Ascending aorta (tissue), 2 donors: Measurements from ENCODE around the gene DMAP1. TPM values are rescaled to one million over a fixed set of nuclear protein-coding genes. Genes with fewer than 3 reads are reported as not detected.

Experiments used
- DNase-seq, 2 donors: peaks; one replicate each; pipeline ENCODE4 v3.0.0-alpha.2; 2019; ENCODE audit warnings: low spot score in 2 of 2
- H3K27ac ChIP-seq, 2 donors: fragments of 200-600 bp; sonication (generic); one replicate each; pipeline ENCODE4 v1.5.1; 2016 to 2017; ENCODE audit warnings: mild to moderate bottlenecking in 1 of 2
- H3K27me3 ChIP-seq: fragments of 200-600 bp; sonication (generic); one replicate; pipeline ENCODE4 v1.5.1; 2017
- H3K36me3 ChIP-seq, 2 donors: fragments of 200-600 bp; sonication (generic); one replicate each; pipeline ENCODE4 v1.5.1; 2016
- H3K4me1 ChIP-seq, 2 donors: fragments of 200-600 bp; sonication (generic); one replicate each; pipeline ENCODE4 v1.5.1; 2016 to 2017; ENCODE audit warnings: mild to moderate bottlenecking in 1 of 2
- H3K4me3 ChIP-seq, 2 donors: fragments of 200-600 bp; sonication (generic); one replicate each; pipeline ENCODE4 v1.5.1; 2016 to 2017; ENCODE audit warnings: mild to moderate bottlenecking in 1 of 2
- H3K9me3 ChIP-seq, 2 donors: fragments of 200-600 bp; sonication (generic); one replicate each; pipeline ENCODE4 v1.5.1; 2016
- intact Hi-C: fragments of 100-400 bp; cut with DNase I; formaldehyde crosslinking; loops from one replicate; pipeline ENCODE4 v1.15.1; 2023
- total RNA-seq: library from RNA; depleted of rRNA; stranded (reverse); fragments of >200 nt; gene quantifications from one replicate; pipeline ENCODE4 v1.1.0, GENCODE V29; 2016
- TF ChIP-seq, protein P1 (sequence below), 3 experiments: fragments of 200-600 bp in 2 of 3; fragments of 450-650 bp in 1 of 3; sonication (generic) in 2 of 3; IDR thresholded peaks; one replicate each; pipeline ENCODE4 v1.5.1; 2016 to 2019; ENCODE audit warnings: antibody characterized with exemption in 3 of 3, mild to moderate bottlenecking in 1 of 3, moderate library complexity in 1 of 3

DMAP1 gene
- total RNA-seq, 1 donor from 2014 or later = 42.7 TPM

DNA sequence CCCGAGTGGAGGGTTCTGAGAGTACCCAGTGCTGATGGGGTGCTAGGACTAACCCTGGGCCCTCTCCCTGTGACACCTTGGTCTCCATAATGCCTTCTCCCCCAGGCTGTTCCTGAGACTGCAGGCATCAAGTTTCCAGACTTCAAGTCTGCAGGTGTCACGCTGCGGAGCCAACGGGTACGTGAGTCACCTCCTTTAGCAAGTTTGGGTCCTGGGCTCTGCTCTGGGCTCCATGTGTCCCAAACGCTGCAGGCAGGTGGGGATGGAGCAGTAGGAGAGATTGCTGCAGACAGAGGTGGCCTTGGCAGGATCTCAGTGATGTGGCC, 6.0 kb downstream of the DMAP1 start:
- no peak for DNase-seq
- Histone ChIP-seq H3K36me3 (peaks cover 42 to 63% of the 10 kb centered on the region in 2 donors), H3K27ac (no peak overlapping the region), H3K4me1 (no peaks in the 10 kb centered on the region), H3K9me3 (no peaks in the 10 kb centered on the region), H3K27me3 (no peaks in the 10 kb centered on the region), H3K4me3 (no peak overlapping the region)
- intact Hi-C loops = loop anchor here (5.0 to 10.0 kb wide), 3 partner anchors 128 to 456 kb away; partner anchors contain the start of genes ARMH1 and TMEM53
- TF ChIP-seq, protein P1, sequence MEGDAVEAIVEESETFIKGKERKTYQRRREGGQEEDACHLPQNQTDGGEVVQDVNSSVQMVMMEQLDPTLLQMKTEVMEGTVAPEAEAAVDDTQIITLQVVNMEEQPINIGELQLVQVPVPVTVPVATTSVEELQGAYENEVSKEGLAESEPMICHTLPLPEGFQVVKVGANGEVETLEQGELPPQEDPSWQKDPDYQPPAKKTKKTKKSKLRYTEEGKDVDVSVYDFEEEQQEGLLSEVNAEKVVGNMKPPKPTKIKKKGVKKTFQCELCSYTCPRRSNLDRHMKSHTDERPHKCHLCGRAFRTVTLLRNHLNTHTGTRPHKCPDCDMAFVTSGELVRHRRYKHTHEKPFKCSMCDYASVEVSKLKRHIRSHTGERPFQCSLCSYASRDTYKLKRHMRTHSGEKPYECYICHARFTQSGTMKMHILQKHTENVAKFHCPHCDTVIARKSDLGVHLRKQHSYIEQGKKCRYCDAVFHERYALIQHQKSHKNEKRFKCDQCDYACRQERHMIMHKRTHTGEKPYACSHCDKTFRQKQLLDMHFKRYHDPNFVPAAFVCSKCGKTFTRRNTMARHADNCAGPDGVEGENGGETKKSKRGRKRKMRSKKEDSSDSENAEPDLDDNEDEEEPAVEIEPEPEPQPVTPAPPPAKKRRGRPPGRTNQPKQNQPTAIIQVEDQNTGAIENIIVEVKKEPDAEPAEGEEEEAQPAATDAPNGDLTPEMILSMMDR (IDR thresholded peaks at IDR 0.05) = no peak

DNA sequence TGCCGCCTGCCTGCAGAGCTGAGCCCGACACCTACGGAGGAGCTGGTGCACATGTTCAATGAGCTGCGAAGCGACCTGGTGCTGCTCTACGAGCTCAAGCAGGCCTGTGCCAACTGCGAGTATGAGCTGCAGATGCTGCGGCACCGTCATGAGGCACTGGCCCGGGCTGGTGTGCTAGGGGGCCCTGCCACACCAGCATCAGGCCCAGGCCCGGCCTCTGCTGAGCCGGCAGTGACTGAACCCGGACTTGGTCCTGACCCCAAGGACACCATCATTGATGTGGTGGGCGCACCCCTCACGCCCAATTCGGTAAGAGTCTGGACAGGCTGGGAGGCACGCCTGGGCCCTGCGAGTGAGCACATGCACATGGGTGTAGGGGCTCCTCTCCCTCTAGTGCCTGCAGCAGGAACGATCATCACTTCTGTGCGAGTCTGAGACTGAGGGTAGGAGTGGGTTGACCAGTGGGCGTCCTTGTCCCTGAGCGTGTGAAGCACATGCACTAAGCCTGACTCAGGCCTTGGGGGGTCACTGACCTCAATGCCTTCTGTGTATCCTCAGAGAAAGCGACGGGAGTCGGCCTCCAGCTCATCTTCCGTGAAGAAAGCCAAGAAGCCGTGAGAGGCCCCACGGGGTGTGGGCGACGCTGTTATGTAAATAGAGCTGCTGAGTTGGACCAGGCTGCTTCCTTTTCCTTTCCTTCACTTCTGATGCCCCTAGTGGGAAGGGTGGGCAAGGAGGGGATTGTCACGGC, 6.9 kb downstream of the DMAP1 start:
- Histone ChIP-seq H3K36me3 (peaks cover 42 to 55% of the 10 kb centered on the region in 2 donors), H3K27me3 (no peaks in the 10 kb centered on the region), H3K27ac (no peak overlapping the region), H3K4me1 (no peaks in the 10 kb centered on the region), H3K9me3 (no peaks in the 10 kb centered on the region), H3K4me3 (no peak overlapping the region)
- DNase-seq = no peak
- TF ChIP-seq, protein P1 (IDR thresholded peaks at IDR 0.05) = no peak
- intact Hi-C loops = loop anchor here (5.0 kb wide), 1 partner anchor 362 kb away; no protein-coding TSS in a partner anchor

DNA sequence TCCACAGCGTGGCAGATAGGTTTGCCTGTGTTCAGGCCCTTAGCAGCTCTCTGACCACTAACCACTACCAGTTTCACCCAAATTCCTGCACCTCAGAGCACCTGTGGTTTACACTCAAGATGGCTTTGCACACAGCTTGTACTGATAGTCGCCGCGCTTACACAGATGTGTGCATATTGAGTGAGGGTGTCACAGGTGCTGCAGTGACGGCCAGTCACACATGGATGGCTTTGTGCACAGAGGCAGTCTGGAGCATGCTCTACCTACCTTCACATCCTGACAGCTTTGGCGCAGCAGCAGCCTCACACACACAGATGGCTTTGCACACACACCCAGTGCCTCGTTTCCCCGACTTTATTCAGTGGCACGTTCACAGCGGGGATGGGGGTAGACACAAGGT, 7.5 kb downstream of the DMAP1 start:
- intact Hi-C loops = loop anchor here (5.0 kb wide), 1 partner anchor 362 kb away; no protein-coding TSS in a partner anchor
- no peaks in the 10 kb centered on the region for H3K9me3 ChIP-seq
- DNase-seq = no peak
- no peaks in the 10 kb centered on the region for H3K27me3 ChIP-seq
- H3K27ac ChIP-seq = no peak overlapping the region
- TF ChIP-seq, protein P1 (IDR thresholded peaks at IDR 0.05) = no peak
- H3K4me1 ChIP-seq = no peaks in the 10 kb centered on the region
- H3K4me3 ChIP-seq = no peak overlapping the region
- H3K36me3 ChIP-seq = peaks cover 42 to 49% of the 10 kb centered on the region in 2 donors

- TF ChIP-seq, protein P1 (IDR thresholded peaks at IDR 0.05) = no peak
- intact Hi-C loops = loop anchor here (5.0 kb wide), 1 partner anchor 361 kb away; no protein-coding TSS in a partner anchor
- no peaks in the 10 kb centered on the region for H3K27me3 ChIP-seq
Observed at GRCh38 chr1:44221769-44222168, 8.5 kb downstream of the DMAP1 start.

DNA sequence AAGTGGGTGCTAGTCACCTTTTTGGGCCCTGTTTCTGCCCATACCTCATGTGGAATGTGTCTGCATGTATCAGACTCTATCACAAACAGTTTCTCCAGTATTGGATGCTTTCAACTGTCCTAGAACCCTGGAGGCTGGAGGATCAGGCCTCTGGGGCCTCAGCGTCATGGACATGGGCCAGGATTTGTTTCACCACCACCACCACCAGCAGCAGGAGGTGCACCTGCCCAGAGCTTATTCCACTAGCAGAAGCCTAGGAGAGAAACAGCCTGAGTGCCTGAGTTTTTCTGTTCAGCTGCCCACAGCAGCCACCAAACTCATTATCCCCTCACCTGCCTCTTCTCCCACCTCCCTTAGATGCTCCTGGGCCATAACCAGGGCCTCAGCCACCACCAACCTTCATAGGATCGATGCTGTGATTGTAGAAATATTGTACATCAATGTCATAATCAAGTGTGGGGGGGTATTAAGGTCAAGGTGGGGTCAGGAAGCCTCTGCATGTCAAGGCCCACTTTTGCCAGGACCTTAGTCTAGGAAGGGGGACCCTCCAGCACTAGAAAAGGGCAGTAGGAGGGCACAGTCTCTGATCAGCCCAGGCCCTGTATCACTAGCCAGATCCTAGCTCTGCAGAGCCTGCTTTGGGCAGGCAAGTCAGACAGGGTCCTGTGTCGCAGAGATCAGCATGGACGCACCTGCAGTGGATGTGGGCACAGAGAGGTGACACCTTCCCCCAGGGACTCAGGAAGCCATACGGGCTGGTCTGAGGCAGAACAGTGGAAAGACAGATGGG, 9.3 kb downstream of the DMAP1 start:
- no peak for DNase-seq
- no peak overlapping the region for H3K4me3 ChIP-seq
- TF ChIP-seq, protein P1 (IDR thresholded peaks at IDR 0.05) = no peak
- intact Hi-C loops = loop anchor here (5.0 kb wide), 1 partner anchor 360 kb away; no protein-coding TSS in a partner anchor
- H3K27ac ChIP-seq = no peak overlapping the region
- H3K9me3 ChIP-seq = no peaks in the 10 kb centered on the region
- no peaks in the 10 kb centered on the region for H3K27me3 ChIP-seq
- H3K36me3 ChIP-seq = peaks cover 39 to 41% of the 10 kb centered on the region in 2 donors
- no peaks in the 10 kb centered on the region for H3K4me1 ChIP-seq

More at GRCh38 chr1:44221769-44222168, 8.5 kb downstream of the DMAP1 start:
- no peaks in the 10 kb centered on the region for H3K4me1 ChIP-seq
- H3K27ac ChIP-seq = no peak overlapping the region
- H3K9me3 ChIP-seq = no peaks in the 10 kb centered on the region
- peaks cover 41 to 42% of the 10 kb centered on the region in 2 donors for H3K36me3 ChIP-seq
- no peak overlapping the region for H3K4me3 ChIP-seq
- DNase-seq = no peak
